Fibroblast of skin of abdomen (primary cell): Measurements from ENCODE around the gene RPS24.
A peak's percentile ranks its signal among the peaks of the same experiment; 100 is the strongest.
"Not testable (repeated sequence)": the region's sequence is repeated elsewhere in the genome, so short reads cannot be mapped to it uniquely, and the experiment has no call there.

Source experiments
- DNase-seq: peaks from one replicate; pipeline ENCODE4 v3.0.0-alpha.2; 2013

Gene RPS24

GRCh38 chr10:78053211-78053868 lies 19.7 kb downstream of the RPS24 start:
- DNase-seq = peak; percentile 81

DNA sequence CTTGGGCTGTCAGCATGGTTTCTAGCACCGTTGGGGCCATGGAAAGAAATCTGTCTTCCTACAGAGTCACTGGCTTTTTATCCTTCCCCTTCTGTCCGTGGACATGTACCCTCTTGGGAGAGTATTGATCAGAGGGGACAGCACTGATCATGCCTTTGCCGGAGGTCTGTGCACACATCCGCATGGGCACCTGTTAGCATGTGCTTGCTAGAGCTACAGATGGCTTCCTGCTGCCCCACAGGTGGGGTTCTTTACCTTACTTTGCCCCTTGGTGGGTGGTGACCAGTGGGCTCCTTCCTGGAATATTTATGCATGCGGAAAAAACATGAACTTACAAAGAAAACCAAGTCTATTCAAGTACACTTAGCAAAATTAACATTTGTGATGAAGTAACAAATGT lies 24.9 kb downstream of the RPS24 start:
- DNase-seq = no peak

GRCh38 chr10:78059906-78060702 lies 26.4 kb downstream of the RPS24 start:
- no peak for DNase-seq

GRCh38 chr10:78062296-78062695 lies 28.6 kb downstream of the RPS24 start:
- DNase-seq = no peak

- no peak for DNase-seq
These were observed 29.6 kb downstream of the RPS24 start for GRCh38 chr10:78063236-78063635.

DNA sequence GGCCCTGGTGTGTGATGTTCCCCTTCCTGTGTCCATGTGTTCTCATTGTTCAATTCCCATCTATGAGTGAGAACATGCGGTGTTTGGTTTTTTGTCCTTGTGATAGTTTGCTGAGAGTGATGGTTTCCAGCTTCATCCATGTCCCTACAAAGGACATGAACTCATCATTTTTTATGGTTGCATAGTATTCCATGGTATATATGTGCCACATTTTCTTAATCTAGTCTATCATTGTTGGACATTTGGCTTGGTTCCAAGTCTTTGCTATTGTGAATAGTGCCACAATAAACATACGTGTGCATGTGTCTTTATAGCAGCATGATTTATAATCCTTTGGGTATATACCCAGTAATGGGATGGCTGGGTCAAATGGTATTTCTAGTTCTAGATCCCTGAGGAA lies 31.3 kb downstream of the RPS24 start:
- not testable (repeated sequence) for DNase-seq

- no peak for DNase-seq
These were observed 31.9 kb downstream of the RPS24 start for GRCh38 chr10:78065611-78066010.

DNA sequence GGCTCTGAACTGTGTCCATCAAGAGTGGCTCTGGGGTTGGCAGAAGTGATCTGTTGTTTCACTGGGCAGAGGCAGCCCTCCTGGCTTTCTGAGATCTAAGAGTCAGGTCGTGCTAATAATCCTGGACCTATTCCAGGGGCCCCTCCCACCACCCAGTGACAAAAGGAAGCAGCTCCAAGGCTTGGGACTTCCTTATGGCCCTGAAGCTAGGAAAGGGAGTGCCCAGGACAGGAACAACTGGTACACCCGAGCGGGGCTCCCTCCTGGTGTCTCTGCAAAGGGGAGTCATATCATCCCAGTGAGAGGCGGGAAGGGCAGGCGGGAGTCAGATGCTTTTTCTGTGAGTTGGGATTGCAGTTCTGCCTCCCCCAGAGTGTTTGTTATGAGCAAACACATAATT lies 32.3 kb downstream of the RPS24 start:
- DNase-seq = no peak

DNA sequence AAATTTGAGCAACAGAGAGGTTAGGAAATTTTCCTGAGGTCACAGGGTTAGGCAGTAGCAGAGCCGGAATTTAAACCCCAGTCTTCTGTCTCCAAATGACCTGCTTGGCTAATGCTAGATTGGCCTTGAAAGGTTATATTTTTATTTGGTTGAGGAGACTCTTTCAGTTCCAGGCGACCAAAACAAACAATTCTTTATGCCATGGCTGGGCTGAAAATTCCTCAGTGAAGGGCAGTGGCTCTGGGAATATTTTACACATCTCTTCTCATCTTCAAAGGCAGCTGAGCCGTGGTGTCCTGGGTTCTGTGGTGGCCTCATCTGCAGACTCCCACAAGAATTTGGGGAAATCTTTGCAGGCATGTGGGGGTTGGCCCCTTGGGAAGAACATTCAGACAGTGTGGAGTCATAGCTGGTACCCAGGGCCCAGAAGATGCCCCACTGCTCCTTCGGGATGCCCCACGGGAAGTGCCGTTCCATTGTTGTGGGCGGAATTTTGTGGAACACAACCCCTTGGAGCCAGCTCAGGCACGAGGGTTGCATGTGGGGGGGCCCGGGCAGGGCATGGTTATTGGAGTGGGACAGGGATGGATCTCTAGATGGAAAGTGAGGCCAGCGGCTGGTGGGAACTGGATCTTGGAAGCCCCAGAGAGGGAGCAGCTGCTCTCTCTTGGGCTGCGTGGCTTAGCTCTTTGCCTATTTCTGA lies 33.2 kb downstream of the RPS24 start:
- DNase-seq = no peak

GRCh38 chr10:78069151-78069550 lies 35.5 kb downstream of the RPS24 start:
- no peak for DNase-seq

- not testable (repeated sequence) for DNase-seq
These were observed 36.4 kb downstream of the RPS24 start for GRCh38 chr10:78070064-78070463.

GRCh38 chr10:78070726-78071125 lies 37.1 kb downstream of the RPS24 start:
- DNase-seq = no peak

- DNase-seq = no peak
These were observed 37.6 kb downstream of the RPS24 start for GRCh38 chr10:78071140-78071856.

- no peak for DNase-seq
These were observed 38.2 kb downstream of the RPS24 start for GRCh38 chr10:78071857-78072179.

- no peak for DNase-seq
These were observed 38.8 kb downstream of the RPS24 start for GRCh38 chr10:78072504-78072903.

DNA sequence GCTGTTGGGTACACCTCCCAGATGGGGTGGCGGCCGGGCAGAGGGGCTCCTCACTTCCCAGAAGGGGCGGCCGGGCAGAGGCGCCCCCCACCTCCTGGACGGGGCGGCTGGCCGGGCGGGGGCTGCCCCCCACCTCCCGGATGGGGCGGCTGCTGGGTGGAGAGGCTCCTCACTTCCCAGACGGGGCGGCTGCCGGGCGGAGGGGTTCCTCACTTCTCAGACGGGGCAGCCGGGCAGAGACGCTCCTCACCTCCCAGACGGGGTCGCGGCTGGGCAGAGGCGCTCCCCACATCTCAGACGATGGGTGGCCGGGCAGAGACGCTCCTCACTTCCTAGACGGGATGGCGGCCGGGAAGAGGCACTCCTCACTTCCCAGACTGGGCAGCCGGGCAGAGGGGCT lies 42.1 kb downstream of the RPS24 start:
- DNase-seq = not testable (repeated sequence)

DNA sequence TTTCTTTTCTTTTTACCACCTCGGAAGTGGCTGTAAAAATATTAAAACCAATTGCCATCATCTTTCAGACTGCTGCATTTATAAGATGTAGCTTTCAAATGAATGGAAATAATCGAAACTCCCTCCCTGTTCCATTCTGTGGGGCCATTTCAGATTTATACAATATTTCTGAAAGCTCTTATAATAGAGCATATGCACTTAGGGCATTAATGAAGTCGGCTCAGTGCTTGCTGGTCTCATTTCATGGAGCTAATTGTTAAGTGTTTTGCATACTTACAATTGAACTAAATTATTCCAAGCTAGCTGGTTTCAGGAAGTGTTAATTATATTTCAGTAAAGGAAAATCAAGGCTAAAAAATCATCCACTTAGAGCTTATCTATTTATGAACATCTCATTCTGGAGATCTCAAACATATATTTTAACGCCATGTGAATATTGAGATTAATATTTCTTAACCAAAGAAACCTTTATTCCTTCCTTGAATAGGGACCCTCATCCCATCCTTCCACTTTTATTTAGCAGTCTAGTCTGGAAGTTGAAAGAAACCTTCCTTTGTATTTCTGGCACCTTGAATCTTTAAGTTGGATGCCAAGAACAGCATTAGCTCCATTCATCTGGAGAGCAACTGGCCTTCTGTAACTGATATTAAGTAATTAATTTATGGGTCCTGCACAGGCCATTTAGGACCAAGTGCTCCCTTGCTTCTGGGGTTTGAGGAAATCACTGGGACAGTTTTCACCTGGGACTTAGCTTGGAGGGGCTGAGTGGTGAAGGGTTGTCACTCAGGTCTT lies 45.1 kb downstream of the RPS24 start:
- DNase-seq = no peak

GRCh38 chr10:78079411-78079810 lies 45.7 kb downstream of the RPS24 start:
- DNase-seq = no peak

DNA sequence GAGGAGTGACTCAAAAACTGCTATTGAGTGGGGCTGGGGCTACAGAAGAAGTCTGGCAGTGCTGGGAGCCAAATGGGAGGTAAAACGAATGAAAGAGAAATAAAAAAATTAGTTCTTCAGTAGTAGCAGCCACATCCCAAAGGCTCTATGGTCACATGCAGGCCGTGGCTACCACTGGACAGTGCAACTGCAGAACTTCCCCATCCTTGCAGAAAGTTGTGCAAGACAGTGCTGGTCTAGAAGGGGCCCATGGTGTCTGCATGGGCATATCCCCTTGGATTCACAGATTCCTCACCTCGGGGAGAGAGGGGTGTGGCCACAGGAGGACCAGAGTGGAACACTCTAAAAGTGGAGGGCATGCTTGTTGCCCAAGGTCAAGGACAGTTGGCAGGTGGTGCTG lies 47.6 kb downstream of the RPS24 start:
- DNase-seq = no peak

DNA sequence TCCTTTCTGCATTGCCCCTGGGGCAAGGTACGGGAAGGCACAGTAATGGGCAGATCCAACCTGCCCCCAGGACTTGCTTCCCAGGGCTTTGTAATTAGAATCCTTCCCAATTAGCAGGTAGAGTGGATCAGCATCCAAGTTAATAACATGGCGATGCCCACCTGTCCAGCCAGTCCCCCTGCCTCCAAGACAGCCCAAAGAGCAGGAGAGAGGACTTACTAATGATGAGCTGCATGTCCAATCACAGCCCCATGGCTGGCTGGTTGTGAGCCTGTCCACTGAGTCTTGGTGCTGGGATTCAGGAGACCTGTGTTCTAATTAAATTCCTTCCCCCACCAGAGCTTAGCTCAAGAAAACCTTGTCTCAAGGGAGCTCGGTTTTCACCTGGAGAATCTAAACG lies 49.0 kb downstream of the RPS24 start:
- DNase-seq = no peak
